GM21447 (cell line): ENCODE measurements around the gene DSCAML1.

Experiments used
- ATAC-seq: cut with Tn5 transposase; IDR thresholded peaks from one replicate; pipeline ENCODE4 v1.9.1; 2021; ENCODE audit not compliant: unreplicated experiment

DSCAML1 gene

DNA sequence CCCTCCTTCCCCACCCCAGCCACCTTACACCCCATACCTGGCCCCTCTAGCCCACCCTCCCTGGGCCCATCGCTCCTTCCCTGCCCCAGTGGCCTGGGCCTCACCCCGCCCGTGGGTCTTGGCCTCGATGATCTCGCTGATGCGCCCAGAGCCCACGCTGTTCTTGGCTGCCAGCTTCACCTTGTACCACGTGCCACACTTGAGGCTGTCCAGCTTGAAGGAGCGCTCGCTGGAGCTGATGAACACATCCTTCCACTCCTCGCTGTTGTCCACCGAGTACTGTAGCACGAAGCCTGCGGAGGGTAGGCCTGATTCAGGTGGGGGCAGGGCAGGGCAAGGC lies 359.3 kb downstream of the DSCAML1 start:
- no peak for ATAC-seq

DNA sequence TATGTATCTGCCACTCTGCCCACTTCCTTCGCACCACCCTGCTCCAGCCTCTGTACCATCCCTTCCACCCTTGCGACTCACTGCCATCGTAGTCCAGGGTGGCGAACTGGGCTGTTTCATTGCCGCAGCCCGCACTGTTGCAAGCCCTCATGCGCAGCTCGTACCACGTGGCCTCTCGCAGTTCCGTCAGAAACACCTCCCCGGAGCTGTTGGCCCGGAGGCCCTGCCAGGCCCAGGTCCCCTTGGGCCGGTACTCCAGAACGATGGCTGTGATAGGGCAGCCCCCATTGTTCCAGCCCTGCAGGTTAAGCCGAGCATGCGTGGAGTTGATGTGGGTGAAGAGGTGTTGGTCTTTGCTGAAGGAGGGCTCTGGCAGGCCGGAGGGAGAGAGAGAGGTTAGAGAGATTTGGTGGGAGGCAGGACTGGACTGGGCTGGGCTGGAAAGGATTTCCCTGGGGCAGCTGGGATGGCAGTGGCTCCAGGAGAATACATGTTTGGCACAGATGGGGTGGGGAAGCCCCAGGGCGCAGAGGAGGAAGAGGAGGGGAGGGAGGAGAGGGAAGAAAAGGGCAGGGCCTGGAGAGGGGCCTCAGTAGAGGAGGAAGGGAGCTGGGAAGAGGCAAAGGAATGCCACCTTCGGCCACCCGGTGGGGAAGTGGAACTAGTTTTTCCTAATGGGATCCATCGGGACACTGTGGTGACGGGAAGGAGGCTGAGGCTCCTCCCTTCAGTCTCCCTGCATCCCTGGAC lies 359.8 kb downstream of the DSCAML1 start:
- no peak for ATAC-seq

DNA sequence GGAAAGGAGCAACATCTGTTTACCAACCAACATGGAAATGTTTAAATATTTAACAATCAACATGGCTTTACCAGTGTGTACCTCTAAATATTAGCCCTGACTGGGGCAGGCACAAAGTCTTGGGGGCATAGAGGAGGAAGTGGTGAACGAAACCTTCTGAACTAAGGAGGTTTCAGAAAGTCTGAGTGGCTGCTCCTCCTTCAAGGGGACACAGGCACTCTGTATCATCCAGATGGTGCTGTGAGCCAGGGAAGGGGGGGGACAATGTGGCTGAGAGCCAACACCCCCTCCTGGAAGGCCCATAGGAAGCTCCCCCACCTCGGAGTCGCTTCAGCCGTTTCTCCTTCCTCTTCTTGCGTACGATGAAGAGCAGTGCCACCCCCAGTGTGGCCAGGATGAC lies 361.7 kb downstream of the DSCAML1 start:
- ATAC-seq: no peak

DNA sequence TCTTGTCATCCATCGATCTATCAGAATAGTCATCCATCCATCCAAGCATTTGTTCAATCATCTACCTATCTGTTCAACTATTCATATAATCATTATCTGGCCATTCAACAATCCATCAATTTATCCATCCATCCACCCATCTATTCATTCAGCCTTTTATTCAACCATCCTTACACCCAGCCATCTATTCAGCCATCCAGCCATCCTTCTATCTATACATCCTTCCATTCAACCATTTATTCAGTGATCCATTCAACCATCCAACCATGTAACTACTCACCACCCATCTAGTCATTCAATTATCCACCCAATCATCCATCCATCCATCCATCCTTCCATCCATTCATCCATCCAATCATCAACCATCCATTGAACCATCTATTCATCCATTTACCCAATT lies 362.5 kb downstream of the DSCAML1 start:
- ATAC-seq: no peak

DNA sequence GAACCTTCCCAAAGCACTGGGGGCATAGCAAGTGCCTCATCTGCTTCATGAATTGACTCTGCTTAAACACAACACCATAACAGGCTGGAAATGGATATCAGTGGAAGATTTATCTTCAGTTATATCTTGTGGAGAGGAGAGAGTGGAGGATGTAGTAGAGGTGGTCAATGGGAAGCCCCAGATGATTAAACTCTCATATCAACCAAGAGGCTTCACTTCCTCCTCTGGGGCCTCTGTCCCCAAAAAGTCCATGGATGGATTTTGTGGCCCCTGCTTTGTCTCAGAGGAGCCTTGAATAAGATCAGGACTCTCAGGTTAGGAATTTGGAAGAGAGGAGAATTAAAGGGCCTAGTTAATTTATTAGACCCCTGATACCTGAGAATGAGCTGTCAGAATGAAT lies 363.3 kb downstream of the DSCAML1 start:
- ATAC-seq: no peak

DNA sequence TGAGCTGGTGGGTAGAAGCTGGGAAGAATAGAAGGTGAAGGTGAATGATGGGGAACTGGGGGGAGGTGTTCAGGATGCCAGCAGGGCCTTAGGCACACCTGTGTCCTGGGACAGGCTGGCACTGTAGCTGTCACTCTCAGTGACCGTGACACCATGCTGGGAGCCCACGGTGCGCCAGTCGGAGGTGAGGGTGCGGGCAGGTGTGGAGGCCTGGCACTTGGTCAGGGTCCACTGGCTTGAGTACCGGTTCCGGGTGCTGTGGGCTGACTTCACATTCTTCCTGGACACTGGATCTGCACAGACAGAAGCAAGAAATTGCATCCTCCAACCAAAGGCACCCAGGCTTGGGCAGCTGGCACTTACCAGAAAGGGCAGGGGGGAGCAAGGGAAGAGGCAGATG lies 365.6 kb downstream of the DSCAML1 start:
- ATAC-seq: no peak

DNA sequence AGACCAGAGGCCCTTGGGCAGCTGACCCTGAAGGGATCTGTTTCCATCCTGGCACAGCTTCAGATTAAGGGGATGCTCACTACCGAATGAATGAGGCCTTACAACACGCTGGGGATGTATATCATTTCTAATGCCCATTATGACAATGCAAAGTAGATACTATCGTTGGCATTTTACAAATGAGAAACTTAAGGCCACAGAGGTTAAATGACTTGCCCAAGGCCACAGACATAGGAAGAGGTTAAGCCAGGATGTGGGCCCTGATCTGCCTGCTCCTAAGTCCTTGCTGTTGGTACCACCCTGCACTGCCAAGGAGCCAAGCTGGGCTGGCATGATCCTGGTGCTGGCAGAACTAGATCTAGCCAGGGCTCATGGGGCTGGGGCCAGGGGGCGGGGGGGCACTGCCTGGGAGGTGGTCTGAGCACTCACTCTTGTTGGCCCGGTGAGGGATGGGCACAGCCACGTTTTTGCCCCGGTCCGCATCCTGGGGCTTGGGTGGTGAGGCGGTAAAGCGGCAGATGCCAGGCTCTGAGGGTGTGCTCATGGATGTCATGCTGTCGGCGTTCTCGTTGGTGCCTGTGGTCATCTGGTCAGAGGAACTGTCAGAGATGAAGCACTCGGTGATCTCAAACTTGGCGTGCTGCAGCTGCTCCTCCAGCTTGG lies 366.6 kb downstream of the DSCAML1 start:
- ATAC-seq: no peak

DNA sequence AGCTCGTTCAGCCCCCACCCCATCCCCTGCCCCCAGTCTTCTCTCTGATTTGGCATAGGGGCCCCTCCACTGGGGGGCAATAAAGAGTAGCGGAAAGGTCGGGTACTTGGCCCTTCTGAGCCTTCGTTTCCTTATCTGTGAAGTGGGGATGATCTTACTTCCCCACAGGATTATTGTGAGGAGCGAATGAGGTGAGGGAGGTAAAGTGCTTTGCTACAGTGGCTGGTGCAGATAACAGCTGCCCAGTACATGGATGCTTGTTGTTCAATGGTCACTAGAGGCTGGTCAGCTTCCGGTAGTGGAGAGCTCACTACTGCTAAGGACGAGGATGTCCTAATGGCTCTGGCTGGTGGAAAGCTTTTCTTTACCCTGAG lies 368.2 kb downstream of the DSCAML1 start:
- ATAC-seq: no peak

DNA sequence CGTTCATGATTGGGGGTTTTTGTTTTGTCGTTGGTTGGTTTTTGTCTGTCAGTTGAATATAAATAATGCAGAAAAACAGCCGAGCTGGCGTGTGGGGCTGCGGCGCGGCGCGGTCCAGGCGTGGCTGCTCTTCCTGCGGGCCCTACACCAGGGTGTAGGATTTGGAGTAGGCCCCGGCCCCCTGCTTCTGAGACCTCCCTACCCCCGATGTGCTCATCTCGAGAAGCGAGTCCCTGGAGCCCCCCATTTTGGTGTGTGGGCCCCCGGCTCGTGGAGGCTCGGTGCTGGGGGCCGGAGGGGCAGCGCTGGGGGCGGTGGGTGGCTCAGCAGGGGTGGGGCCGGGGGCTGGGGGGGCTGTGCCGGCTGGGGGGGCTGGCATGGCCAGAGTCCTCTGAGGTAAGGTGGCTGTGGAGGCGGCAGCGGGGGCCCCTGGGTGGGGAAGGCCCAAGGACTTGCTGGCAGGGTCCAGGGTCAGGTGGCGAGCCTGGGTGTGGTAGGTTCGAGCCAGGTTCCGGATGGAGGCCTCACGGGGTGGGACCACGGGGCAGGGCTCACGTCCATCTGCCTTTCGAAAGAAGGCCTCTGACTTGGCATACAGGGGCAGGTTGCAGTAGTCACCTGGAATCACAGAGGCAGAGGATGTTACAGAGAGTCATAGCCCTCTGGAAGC lies 368.7 kb downstream of the DSCAML1 start:
- no peak for ATAC-seq

DNA sequence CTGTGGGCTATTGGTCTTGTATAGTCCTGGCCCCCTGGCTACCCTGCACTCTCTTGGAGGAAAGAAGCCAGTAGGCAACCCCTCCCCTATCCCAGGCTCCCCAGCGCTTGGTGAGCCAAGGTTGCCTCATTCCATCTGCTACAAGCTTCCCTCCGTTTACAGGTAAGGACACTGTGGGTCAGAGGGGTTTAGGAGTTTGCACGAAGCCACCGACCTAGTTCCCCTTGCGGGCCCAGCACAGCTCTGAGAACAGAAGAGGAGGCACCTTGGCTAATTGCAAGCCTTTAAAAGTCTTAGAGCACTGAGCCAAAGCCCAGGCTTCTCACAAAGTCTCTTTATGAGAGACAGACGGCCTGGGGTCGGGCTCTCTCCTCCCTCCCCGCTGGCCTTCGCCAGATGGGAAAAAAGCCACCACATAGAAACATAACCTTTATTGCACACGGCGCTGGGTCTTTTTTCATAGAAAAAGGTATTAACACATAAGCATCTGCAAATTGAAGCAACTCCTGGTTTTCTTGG lies 369.6 kb downstream of the DSCAML1 start:
- ATAC-seq: no peak

DNA sequence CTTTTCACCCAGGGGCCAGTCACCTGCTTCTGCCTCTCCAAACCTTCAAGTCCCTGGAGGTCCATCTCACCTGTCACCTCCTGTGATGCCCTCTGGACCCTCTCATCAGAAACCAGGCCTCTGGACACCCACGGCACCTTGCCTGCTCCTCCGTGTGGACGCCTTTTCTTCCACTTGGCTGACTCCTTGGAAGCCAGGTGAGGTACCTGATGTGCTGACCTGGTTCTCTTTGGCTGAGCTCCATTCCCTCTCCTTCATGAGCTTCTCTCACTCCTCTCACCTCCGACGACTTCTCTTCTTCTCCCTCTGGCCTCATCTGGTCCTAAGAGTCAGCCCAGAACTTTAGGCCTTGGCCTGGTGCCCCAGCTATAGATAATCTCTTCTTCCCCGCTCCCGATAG lies 370.1 kb downstream of the DSCAML1 start:
- no peak for ATAC-seq

DNA sequence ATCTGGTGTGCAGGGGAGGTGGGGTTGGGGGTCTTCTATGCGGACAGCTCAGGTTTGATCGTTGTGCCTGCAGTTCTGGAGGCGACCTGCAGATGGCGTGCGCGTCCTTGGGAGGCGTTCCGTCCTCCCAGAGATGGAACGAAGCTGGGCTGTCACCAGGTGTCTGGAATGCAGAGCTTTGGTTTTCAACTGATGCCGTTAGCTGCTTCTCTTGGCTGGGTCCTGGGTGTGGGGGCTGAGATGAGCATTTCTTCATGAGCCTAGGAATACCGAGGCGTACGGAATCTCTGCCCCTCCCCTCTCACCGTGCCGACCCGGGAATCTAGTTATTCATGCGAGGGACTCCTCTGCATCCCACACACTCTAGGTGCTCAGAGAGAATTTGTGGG lies 370.7 kb downstream of the DSCAML1 start:
- no peak for ATAC-seq

DNA sequence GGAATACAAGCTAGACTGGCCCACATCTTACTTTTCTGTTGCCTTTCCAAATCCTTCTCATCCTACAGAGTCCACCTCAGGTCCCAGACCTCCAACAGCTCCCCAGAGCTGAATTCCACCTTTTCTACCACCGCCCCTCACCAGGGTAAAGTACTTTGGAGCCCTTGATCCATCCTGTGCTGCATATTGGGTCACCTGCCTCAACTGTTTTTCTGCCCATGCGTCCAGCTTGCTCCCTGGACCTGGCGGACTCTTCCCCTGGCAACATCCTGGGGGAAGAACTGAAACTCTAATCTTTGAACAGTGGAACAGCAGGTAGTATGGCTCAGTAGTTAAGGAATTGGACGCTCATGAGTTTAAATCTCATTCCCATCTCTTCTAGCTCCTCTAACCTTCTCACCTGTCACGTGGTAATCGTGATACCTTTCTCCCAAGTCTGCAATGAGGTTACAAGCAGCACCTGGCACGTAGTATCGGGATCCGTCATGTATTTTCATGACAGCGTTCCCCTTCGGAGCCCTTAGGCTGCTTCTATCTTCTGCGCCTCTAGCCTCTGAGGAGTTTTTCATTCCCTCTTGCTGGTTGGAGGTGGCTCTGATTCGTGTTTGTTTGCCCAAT lies 371.2 kb downstream of the DSCAML1 start:
- no peak for ATAC-seq

DNA sequence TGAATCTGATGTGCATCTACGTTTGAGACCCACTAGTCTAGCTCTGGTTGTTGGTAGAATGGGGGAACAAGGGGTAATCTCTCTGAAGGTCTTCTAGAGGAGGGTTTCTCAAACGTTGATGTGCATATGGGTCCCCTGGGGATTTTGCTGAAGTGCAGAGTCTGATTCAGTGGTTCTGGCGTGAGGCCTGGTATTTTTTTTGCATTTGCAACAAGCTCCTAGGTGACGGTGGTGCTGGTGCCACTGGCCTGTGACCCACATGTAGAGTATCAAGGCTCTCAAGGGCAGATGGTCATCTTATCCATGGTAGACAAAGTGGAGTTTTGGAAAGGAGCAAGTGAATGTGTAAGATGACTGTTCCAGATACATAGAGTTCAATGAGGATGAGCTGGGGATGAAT lies 372.2 kb downstream of the DSCAML1 start:
- ATAC-seq: no peak

DNA sequence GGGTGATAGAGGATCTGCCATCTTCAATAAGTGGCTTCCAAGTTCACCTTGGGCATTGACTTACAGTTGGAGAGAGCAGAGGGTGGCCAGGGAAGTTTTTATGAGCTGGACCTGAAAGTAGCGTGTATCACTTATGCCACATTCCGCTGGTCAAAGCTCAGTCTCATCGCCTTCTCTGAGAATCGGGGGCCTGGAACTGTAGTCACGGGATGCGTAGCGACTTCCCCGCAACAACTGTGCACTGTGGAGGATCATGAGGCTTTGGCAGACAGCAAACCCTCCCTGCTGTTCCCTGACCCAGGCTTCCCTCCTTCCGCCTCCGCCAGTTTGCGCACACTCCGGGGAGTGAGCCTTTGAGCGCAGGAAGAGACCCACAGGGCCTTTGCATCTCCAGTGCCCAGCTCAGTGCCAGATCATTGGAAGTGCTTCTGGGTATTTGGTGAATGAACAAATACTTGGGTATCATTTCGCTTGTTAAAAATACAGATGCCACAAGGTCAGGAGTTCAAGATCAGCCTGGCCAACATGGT lies 373.9 kb downstream of the DSCAML1 start:
- no peak for ATAC-seq

DNA sequence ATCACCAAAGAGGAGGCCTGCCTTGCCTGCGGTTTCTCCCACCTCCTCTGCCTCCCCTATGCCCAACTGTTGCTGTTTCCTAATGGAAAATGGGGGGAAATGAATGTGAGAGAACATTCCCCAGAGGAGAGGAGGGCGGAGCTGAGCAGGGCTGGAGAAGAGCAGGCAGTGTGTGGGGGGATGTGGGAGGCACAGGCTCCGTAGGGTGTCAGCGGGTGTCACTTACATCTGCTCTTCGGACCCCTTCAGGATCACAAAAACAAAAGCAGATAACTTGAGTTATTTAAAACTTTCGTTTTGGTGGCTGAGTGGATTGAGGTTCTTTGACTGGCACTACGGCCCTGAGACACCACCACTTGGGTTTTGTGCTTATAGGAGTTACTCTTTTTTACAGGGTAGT lies 375.5 kb downstream of the DSCAML1 start:
- ATAC-seq: no peak

DNA sequence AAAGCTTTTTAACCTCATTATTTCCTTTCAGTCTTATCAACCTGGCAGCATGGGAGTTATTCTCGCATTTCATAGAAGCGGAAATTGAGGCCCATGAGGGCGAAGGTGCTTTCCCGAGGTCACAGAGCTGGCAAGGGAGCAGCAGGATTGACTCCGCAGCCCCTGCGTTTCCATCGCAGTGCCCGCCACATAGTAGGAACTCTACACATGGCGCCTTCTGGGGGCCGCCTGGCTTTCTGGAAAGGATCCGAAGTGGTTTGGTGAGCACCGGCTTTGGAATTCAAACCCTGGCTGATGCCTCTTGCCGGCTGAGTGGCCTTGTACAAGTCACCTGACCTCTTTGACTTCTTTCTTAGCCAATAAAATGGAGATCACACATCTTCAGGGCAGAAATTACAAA lies 376.0 kb downstream of the DSCAML1 start:
- ATAC-seq: no peak

DNA sequence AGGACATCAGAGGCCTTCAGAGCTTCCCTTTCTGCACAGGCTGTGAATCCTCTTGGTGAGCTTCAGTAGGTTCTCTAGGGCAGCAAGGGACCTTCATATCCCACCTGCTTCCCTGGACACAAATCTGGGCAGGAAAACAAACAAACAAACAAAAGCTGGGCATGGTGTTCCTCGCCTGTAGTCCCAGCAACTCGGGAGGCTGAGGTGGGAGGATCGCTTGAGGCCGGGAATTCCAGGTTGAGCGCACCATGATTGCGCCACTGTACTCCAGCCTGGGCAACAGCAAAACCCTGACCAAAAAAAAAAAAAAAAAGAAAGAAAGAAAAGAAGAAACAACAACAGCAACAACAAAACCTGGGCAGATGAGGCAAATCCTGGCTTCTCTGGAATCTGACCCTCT lies 376.4 kb downstream of the DSCAML1 start:
- no peak for ATAC-seq

DNA sequence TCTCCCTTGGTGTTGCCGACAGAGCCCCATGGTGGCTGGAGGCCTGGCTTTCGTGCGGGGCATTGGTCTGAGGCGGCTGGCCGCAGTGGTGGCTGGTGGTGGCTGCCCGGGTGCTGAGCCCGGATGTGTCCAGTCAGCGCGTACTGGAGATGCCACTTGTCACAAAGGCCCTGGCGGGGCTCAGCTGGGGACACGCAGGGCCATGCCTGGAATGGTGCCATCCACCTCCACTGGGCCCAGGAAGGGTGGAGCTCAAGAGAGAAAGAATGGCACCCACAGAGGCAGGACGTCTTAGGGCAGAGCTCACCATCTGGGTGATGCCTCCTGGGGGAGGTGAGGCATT lies 376.9 kb downstream of the DSCAML1 start:
- ATAC-seq: no peak

DNA sequence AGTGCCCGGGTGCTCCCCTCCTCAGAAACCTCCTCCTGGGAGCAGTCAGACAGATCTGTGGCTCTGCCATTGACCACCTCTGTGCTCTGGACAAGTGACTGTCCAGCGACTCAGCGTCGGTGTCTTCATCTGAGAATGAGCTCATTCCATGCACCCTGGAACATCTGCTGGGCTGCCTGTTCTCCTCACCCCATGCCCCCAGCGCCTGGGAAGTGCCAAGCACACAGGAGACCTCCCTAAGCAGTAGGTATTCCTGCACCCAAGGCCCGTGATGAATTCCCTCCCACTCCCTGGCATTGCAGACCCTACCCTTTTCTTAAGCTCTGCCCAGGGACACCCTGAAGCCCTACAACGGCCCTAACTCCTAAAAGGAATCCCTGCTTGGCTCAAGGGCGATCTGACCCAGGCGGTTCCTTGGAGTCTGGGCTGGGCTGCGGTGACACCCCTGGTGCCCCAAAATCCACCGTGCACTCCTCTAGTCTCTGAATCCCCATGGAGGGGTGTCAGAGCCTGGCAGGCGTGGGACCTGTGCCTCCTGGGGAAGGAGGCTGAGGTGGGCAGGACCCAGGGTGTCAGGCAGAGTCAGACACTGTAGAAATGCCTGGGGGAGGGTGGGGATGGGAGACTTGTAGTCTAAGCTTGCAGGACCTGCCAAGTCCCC lies 377.4 kb downstream of the DSCAML1 start:
- ATAC-seq: no peak
